ENCODE results near the gene ELP1.
A peak's percentile ranks its signal among the peaks of the same experiment; 100 is the strongest.

The ELP1 gene

DNA sequence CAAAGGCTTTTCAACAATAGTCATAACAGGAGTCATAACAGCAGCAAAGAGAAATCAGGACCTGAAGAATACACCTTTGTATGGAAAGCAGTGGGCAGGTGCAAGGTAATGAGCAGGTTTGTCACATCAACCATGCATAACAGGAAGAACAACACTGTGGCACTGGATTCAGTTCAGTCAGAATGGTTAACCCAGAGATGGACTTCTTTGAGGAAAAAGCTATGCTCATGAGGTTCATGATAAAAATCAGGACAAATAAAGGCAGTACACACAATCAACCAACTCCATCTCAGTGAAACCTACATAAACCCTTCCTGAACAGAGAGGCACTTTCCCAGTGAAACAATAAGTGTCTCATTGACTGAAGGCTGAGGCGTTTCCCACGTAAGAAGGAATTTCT lies 27.2 kb upstream of the ELP1 start:
- Histone ChIP-seq H3K36me3 (ENCODE audit: control insufficient read depth in 2 of 2, insufficient read depth in 2 of 2, low read length in 2 of 2) (peaks cover 0 to 12% of the 10 kb centered on the region in 2 donors), H3K9ac (ENCODE audit: low read length in 2 of 2) (no peak overlapping the region), H3K4me1 (ENCODE audit: control insufficient read depth, insufficient read depth, low read length) (no peaks in the 10 kb centered on the region), H3K27me3 (ENCODE audit: control insufficient read depth in 1 of 2, insufficient read depth in 2 of 2, low read length in 2 of 2) (no peaks in the 10 kb centered on the region), H3K27ac (ENCODE audit: low read length) (no peak overlapping the region), H3K4me3 (ENCODE audit: low read length in 2 of 2) (no peak overlapping the region), H3K9me3 (ENCODE audit: control insufficient read depth in 2 of 2, low read length in 2 of 2) (no peaks in the 10 kb centered on the region)

DNA sequence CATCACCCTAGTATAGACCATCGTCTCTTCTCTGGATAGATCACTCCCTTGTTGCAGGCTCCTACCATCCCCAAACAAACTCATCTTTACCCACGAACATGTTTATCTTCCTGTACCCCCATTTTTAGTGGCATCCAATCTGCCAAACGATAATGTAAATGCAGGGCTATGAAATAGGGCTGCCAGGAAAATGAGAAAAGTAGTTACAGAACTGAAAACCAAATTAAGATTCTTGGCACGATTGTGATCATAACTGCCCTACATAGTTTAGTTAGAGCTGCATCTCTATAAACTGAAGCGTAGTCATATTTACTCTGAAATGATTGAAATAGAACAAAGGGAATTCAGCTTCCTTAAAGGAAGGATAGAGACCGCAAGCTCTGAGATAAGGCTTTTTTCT lies 26.4 kb upstream of the ELP1 start:
- H3K9me3 ChIP-seq (ENCODE audit: control insufficient read depth in 2 of 2, low read length in 2 of 2) = no peaks in the 10 kb centered on the region
- H3K36me3 ChIP-seq (ENCODE audit: control insufficient read depth in 2 of 2, insufficient read depth in 2 of 2, low read length in 2 of 2) = peaks cover 0 to 9% of the 10 kb centered on the region in 2 donors
- H3K4me1 ChIP-seq (ENCODE audit: control insufficient read depth, insufficient read depth, low read length) = no peaks in the 10 kb centered on the region
- H3K4me3 ChIP-seq (ENCODE audit: low read length in 2 of 2) = no peak overlapping the region
- no peak overlapping the region for H3K27ac ChIP-seq (ENCODE audit: low read length)
- H3K27me3 ChIP-seq (ENCODE audit: control insufficient read depth in 1 of 2, insufficient read depth in 2 of 2, low read length in 2 of 2) = no peaks in the 10 kb centered on the region
- H3K9ac ChIP-seq (ENCODE audit: low read length in 2 of 2) = no peak overlapping the region

DNA sequence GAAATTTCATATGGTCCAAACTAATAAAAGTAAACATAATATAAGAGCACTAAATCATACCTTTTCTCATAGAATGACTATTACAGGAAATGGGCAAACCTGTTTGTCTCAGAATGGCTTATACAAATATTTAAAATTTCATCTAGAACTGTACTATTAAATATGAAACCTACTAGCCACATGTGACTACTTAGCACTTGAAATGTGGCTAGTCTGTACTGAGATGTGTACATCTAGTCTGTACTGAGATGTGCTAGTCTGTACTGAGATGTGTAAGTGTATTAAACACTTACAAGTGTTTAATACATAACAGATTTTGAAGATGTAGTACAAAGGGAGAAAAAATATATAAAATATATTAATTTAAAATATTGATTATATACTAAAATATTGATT lies 22.7 kb upstream of the ELP1 start:
- H3K27me3 ChIP-seq (ENCODE audit: control insufficient read depth in 1 of 2, insufficient read depth in 2 of 2, low read length in 2 of 2) = no peaks in the 10 kb centered on the region
- peaks cover 3% of the 10 kb centered on the region for H3K4me1 ChIP-seq (ENCODE audit: control insufficient read depth, insufficient read depth, low read length)
- no peaks in the 10 kb centered on the region for H3K36me3 ChIP-seq (ENCODE audit: control insufficient read depth in 2 of 2, insufficient read depth in 2 of 2, low read length in 2 of 2)
- H3K9me3 ChIP-seq (ENCODE audit: control insufficient read depth in 2 of 2, low read length in 2 of 2) = no peaks in the 10 kb centered on the region
- H3K9ac ChIP-seq (ENCODE audit: low read length in 2 of 2) = no peak overlapping the region
- no peak overlapping the region for H3K4me3 ChIP-seq (ENCODE audit: low read length in 2 of 2)
- H3K27ac ChIP-seq (ENCODE audit: low read length) = no peak overlapping the region

DNA sequence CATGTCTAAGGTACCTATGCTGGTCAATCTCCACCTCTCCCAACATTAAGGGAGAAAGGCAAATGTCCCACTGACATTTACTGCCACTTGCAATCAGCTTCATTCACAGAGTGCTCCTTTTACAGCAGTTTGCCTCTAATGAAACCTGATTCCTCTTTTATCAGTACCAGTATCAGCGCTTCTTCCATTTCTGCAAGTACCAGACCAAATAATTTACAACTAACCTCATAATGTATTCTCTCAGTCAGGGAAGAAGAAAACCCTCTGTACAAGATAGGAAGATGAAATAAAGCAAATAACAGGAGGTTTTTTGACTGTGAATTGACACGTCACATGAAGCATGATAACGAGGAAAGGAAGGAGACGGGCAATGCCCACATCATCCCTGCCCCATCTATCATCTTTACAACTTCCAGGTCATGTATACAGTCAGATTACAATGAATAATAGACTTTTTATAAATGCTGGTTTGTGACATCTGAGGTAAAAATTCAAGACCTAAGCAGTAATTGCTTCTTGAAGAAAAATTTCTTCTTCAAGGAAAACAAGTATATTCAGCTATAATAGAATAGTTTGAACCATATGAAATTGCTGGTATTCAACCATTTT lies 22.2 kb upstream of the ELP1 start:
- Histone ChIP-seq H3K27me3 (ENCODE audit: control insufficient read depth in 1 of 2, insufficient read depth in 2 of 2, low read length in 2 of 2) (no peaks in the 10 kb centered on the region), H3K36me3 (ENCODE audit: control insufficient read depth in 2 of 2, insufficient read depth in 2 of 2, low read length in 2 of 2) (no peaks in the 10 kb centered on the region), H3K4me3 (ENCODE audit: low read length in 2 of 2) (no peak overlapping the region), H3K9me3 (ENCODE audit: control insufficient read depth in 2 of 2, low read length in 2 of 2) (no peaks in the 10 kb centered on the region), H3K9ac (ENCODE audit: low read length in 2 of 2) (no peak overlapping the region), H3K4me1 (ENCODE audit: control insufficient read depth, insufficient read depth, low read length) (peaks cover 3% of the 10 kb centered on the region), H3K27ac (ENCODE audit: low read length) (no peak overlapping the region)

DNA sequence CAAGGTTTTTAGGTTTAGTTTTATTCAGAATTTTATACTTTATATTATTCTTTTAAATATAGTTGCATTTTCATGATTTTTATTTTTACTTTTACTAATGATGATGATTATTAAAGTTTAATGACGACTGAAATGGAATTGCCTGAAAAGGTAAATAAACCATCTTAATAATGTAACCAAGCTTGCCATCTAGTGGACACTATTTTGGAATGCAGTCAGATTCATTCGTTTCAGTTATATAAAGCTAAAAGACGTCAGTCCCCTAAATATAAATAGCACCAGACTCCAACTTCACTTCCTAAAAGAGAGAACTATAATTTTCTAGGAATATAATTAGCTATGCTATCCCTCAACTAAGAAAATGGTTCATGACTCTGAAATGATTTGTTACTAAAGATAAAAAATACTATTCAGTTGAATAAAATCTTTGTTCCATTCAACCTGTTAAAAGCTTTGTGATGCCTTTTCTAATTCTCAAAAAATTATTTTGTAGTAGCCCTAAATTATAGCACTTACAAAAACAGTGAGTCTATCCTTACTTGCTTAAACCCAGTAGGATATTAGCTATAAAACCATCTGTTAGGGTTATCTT lies 20.2 kb upstream of the ELP1 start:
- H3K27ac ChIP-seq (ENCODE audit: low read length) = no peak overlapping the region
- H3K36me3 ChIP-seq (ENCODE audit: control insufficient read depth in 2 of 2, insufficient read depth in 2 of 2, low read length in 2 of 2) = peaks cover 0 to 2% of the 10 kb centered on the region in 2 donors
- H3K4me3 ChIP-seq (ENCODE audit: low read length in 2 of 2) = no peak overlapping the region
- H3K9me3 ChIP-seq (ENCODE audit: control insufficient read depth in 2 of 2, low read length in 2 of 2) = no peaks in the 10 kb centered on the region
- H3K27me3 ChIP-seq (ENCODE audit: control insufficient read depth in 1 of 2, insufficient read depth in 2 of 2, low read length in 2 of 2) = no peaks in the 10 kb centered on the region
- no peak overlapping the region for H3K9ac ChIP-seq (ENCODE audit: low read length in 2 of 2)
- H3K4me1 ChIP-seq (ENCODE audit: control insufficient read depth, insufficient read depth, low read length) = peaks cover 3% of the 10 kb centered on the region

DNA sequence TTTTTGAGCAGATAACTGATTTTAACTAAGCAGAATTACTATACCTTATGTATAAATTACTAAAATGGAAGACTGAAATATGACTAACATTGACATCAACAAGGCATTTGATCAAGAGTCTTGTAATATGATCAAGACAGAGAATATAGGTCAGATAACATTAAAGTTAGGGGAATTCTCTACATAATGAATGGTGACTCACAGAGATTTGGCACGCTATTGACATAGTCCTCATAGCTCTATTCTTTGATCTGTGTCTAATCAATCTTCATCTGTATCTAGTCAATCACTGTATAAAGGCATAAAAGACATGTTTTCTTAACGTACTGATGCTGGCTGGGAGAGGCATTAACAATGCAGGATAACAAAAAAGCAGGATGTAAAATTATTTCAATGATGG lies 17.7 kb upstream of the ELP1 start:
- Histone ChIP-seq H3K36me3 (ENCODE audit: control insufficient read depth in 2 of 2, insufficient read depth in 2 of 2, low read length in 2 of 2) (peaks cover 0 to 3% of the 10 kb centered on the region in 2 donors), H3K9me3 (ENCODE audit: control insufficient read depth in 2 of 2, low read length in 2 of 2) (no peaks in the 10 kb centered on the region), H3K27me3 (ENCODE audit: control insufficient read depth in 1 of 2, insufficient read depth in 2 of 2, low read length in 2 of 2) (no peaks in the 10 kb centered on the region), H3K27ac (ENCODE audit: low read length) (no peak overlapping the region), H3K9ac (ENCODE audit: low read length in 2 of 2) (no peak overlapping the region), H3K4me3 (ENCODE audit: low read length in 2 of 2) (no peak overlapping the region), H3K4me1 (ENCODE audit: control insufficient read depth, insufficient read depth, low read length) (peaks cover 3% of the 10 kb centered on the region)

DNA sequence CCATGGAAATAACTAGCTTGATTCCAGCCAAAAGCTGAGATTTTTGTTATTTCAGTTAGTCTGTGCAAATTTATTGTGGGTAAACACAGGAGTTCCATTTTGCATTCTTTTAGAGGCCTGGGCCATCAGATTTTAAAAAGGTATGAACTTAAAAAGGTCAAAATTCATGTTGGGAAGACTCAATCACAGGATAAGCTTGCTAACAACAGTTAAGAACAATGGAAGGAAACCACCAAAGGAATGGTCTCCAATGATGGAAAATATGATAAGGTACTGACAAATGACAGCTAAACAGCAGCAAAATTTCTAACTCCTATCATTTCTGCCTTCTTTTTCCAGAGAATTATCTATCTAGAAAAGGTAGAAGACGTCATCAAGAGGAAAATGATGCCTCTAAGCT lies 16.2 kb upstream of the ELP1 start:
- Histone ChIP-seq H3K27ac (ENCODE audit: low read length) (no peak overlapping the region), H3K9ac (ENCODE audit: low read length in 2 of 2) (no peak overlapping the region), H3K27me3 (ENCODE audit: control insufficient read depth in 1 of 2, insufficient read depth in 2 of 2, low read length in 2 of 2) (no peaks in the 10 kb centered on the region), H3K4me1 (ENCODE audit: control insufficient read depth, insufficient read depth, low read length) (peaks cover 3% of the 10 kb centered on the region), H3K36me3 (ENCODE audit: control insufficient read depth in 2 of 2, insufficient read depth in 2 of 2, low read length in 2 of 2) (peaks cover 0 to 7% of the 10 kb centered on the region in 2 donors), H3K4me3 (ENCODE audit: low read length in 2 of 2) (no peak overlapping the region), H3K9me3 (ENCODE audit: control insufficient read depth in 2 of 2, low read length in 2 of 2) (no peaks in the 10 kb centered on the region)

DNA sequence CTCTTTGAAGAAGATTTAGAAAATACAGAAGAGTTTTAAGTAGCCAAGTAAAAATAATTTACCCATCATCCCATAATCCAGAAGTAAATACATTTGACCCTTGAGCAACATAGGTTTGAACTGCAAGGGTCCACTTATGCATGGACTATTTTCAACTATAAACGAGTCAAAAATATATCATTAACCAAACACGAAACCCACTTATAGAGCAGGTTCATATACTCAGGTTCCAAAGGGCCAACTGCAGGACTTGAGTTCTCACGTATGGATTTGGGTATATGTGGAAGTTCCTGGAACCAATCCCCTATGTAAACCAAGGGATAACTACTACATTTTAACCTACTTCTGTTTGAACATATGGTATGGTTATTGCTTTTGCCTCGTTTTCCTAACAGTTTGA lies 6.1 kb upstream of the ELP1 start:
- Histone ChIP-seq H3K4me1 (ENCODE audit: control insufficient read depth, insufficient read depth, low read length) (peaks cover 4% of the 10 kb centered on the region), H3K4me3 (ENCODE audit: low read length in 2 of 2) (no peak overlapping the region), H3K36me3 (ENCODE audit: control insufficient read depth in 2 of 2, insufficient read depth in 2 of 2, low read length in 2 of 2) (peaks cover 15 to 16% of the 10 kb centered on the region in 2 donors), H3K27ac (ENCODE audit: low read length) (no peak overlapping the region), H3K9ac (ENCODE audit: low read length in 2 of 2) (no peak overlapping the region), H3K27me3 (ENCODE audit: control insufficient read depth in 1 of 2, insufficient read depth in 2 of 2, low read length in 2 of 2) (no peaks in the 10 kb centered on the region), H3K9me3 (ENCODE audit: control insufficient read depth in 2 of 2, low read length in 2 of 2) (no peaks in the 10 kb centered on the region)

DNA sequence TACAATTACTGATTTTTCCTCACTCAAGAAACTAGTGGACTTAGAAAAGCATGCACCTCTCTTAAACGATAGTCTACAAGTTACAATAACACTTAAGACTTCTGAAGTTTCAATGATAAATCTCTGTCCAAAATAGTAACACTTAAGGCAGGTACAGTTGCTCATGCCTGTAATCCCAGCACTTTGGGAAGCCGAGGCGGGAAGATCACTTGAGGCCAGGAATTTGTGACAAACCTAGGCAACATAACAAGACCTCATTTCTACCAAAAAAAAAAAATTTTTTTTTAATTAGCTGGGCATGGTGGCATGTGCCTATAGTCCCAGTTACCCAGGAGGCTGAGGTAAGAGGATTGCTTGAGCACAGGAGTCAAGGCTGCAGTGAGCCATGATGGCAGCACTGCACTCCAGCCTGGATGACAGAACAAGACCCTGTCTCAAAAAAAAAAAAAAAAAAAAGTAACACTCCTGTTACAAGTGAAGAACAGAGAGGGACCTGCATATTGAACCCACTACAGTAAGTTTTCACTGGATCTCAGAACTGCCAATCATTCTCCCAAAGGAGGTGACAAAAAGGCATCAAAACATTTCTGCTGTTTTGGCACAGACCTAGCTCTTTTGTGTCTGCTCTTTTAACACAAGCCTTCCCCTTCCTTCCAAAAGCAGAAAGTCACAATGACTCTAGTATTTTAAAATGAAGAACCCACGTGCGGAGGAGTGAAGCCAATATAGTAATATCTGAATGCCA lies 3.8 kb upstream of the ELP1 start:
- Histone ChIP-seq H3K4me1 (ENCODE audit: control insufficient read depth, insufficient read depth, low read length) (peaks cover 14% of the 10 kb centered on the region), H3K36me3 (ENCODE audit: control insufficient read depth in 2 of 2, insufficient read depth in 2 of 2, low read length in 2 of 2) (peaks cover 10 to 13% of the 10 kb centered on the region in 2 donors), H3K9me3 (ENCODE audit: control insufficient read depth in 2 of 2, low read length in 2 of 2) (no peaks in the 10 kb centered on the region), H3K4me3 (ENCODE audit: low read length in 2 of 2) (no peak overlapping the region), H3K27me3 (ENCODE audit: control insufficient read depth in 1 of 2, insufficient read depth in 2 of 2, low read length in 2 of 2) (no peaks in the 10 kb centered on the region), H3K27ac (ENCODE audit: low read length) (no peak overlapping the region), H3K9ac (ENCODE audit: low read length in 2 of 2) (no peak overlapping the region)

DNA sequence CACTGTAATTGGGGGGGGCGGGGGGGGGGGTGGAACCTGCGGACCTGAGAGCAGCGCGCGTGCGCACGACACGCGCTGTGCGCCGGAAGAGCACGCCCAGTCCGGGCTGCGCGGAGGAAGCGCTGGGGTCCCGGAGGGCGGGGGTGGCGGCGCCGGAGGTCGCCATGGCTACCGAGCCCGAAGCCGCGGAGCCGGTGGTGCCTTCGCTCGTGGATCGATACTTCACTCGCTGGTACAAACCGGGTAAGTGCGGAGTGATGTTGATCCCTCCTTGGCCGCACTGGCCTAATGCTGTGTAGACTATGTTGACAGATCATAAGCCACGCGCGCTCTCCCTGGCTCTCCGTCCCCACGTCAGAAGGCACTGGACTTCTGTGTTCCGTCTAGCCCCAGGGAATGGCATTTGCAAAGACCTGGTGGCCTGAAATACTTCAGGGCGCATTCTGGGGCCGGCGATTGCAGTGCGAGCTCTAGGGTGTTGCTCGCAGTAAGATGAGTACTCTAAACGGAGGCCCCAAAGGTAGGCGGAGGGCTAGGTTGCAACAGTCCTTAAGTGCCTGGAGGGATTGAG lies 484 bp upstream of the ELP1 start, which contains the start of gene ABITRAM:
Gene ABITRAM (plus strand): TSS at position 78 of the 571 bp plus-strand sequence. CDS start 87 bp downstream, at position 165.
- Histone ChIP-seq H3K4me1 (ENCODE audit: control insufficient read depth, insufficient read depth, low read length) (peaks cover 18% of the 10 kb centered on the region), H3K4me3 (ENCODE audit: low read length in 2 of 2) (peak within 1 kb of the TSS; percentile 93 to 96), H3K9ac (ENCODE audit: low read length in 2 of 2) (peak within 1 kb of the TSS; percentile 81 to 88), H3K9me3 (ENCODE audit: control insufficient read depth in 2 of 2, low read length in 2 of 2) (no peaks in the 10 kb centered on the region), H3K27me3 (ENCODE audit: control insufficient read depth in 1 of 2, insufficient read depth in 2 of 2, low read length in 2 of 2) (no peaks in the 10 kb centered on the region), H3K36me3 (ENCODE audit: control insufficient read depth in 2 of 2, insufficient read depth in 2 of 2, low read length in 2 of 2) (peaks cover 0 to 1% of the 10 kb centered on the region in 2 donors), H3K27ac (ENCODE audit: low read length) (peak within 1 kb of the TSS; percentile 80)

Measured in stomach smooth muscle (tissue), 2 donors.